HG02763 (cell line): ENCODE results near the gene RSPH6A.

ENCODE experiments used
- ATAC-seq: cut with Tn5 transposase; IDR thresholded peaks from one replicate; pipeline ENCODE4 v1.9.1; 2021; ENCODE audit warnings: mild to moderate bottlenecking, moderate library complexity; ENCODE audit not compliant: unreplicated experiment

Gene RSPH6A

GRCh38 chr19:45825917-45826893, 11.1 kb upstream of the RSPH6A start:
- no peak for ATAC-seq

DNA sequence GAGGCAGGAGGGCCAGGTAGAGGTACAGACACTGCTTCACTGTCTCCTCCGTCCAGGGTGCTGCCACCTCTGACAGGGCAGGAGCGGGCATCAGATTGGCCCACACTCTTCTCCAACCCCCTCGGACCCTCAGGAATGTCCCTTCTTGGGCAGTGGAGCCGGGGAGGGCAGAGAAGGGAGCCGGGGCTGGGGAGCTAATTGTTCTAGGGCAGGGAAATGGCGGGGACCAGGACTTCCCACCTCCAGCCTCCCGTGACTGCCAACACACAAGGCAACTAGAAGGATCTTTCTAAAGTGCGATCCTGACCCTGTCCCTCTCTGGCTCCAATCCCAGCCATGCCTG, 10.1 kb upstream of the RSPH6A start:
- no peak for ATAC-seq

DNA sequence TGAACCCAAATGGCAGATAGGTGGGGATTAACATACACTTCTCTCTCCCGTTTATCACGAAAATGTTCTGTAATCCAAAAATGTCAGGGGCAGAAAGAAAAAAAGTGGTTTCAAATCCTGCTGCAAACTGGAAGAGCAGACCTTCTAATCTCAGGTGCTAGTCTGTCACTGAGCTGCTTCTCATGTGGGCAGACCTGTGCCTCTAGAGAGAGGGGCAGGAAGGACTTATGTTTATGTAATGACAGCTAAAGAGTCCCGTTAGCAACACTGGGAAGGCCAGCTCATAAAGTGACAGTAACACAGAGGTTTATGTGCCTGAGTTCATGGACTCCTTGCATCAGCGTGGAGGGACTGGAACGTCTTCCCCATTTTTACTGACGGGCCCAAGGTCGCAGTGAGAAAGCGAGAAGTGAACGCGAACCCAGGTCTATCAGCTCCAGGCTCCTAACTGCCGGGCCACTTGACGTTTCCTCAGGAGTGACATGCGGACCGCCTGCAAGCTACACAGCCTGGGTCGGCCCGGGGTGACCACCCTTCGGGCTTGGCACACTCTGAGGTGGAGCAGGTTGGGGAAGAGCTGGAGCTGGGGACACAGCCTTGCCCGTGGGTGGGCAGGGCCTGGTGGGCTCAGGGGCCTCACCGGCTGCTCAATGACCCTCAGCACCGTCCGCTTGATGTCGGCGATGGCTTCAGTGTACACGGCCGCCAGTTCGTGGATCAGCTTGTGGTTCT, 9.6 kb upstream of the RSPH6A start:
- ATAC-seq = no peak

DNA sequence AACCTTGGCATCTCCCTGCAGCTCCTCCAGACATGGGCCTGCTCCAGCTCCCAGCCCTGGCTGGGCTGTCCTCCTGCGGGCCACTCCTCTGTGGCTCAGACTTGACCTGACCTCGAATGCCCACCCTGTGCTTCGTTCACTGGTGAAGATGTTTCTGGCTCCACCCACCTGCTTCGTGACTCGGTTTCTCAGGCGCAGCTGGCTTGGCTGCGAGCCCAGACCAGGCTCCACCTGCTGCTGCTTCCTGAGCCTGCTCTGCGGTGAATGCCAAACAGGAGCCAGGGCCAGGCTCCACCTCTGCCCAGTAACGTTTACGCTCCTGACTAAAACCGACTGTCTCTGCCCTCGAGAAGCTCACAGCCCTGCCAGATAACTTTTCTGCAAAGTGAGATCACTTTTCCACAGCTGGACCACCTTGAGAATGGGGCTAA, 8.9 kb upstream of the RSPH6A start:
- ATAC-seq = no peak

DNA sequence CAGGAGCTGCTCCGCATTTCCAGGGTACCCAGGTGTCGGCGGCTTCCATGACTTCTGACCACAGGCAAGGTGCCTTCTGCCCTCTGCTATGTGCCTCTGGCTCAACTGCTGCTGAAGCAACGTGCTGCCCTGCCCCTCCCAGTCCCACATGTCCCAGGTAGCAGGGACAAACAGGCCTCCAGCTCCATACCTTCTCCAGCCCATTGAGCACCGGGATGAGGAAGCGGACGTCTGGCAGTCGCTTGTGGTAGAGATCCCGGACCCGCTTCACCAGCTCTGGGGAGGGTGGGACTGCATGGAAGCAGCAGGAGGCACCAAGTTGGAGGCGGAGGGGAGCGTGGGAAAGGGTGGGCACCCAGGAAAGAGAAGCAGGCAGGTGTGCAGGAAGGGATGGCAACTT, 8.1 kb upstream of the RSPH6A start:
- ATAC-seq = no peak

GRCh38 chr19:45822716-45823115, 7.6 kb upstream of the RSPH6A start:
- ATAC-seq = no peak

DNA sequence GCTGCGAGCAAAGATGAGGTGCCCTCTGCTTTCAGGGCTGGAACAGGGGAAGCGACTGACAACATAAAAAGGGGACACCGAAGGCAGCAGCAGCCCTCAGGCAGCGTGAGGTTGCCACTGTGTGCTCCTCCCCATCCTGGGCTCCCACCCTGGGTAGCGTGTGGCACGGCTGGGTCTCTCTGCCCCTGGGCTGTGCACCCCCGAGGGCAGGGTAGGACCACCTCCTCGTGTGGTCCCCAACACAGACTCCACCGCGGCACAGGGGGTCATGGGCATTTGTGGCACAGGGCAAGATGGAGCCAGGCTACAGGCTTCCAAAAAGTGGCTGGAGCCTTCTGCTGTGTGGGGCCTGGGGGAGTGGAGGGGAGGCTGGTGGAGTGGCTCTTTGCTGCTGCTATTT, 6.5 kb upstream of the RSPH6A start:
- ATAC-seq = no peak

DNA sequence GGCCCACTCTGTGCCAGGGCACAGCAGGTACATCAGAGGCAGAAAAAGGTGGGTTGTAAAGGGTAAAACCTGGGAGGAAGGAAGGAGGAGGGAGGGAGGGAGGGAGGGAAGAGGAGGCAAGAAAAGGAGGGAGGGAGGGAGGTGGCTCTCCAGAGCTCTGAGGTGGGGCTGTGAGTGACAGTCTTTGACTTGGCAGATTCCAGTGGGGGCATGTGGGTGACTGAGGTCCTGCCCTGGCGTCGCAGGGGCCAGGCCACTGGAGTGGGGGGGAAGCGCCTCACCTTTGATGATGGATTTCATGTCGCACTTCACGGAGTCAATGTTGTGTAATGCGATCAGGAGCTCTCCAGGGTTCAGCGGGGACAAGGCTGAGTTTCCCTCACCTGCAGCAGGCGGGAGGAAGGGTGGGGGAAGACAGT, 6.0 kb upstream of the RSPH6A start:
- ATAC-seq = no peak

DNA sequence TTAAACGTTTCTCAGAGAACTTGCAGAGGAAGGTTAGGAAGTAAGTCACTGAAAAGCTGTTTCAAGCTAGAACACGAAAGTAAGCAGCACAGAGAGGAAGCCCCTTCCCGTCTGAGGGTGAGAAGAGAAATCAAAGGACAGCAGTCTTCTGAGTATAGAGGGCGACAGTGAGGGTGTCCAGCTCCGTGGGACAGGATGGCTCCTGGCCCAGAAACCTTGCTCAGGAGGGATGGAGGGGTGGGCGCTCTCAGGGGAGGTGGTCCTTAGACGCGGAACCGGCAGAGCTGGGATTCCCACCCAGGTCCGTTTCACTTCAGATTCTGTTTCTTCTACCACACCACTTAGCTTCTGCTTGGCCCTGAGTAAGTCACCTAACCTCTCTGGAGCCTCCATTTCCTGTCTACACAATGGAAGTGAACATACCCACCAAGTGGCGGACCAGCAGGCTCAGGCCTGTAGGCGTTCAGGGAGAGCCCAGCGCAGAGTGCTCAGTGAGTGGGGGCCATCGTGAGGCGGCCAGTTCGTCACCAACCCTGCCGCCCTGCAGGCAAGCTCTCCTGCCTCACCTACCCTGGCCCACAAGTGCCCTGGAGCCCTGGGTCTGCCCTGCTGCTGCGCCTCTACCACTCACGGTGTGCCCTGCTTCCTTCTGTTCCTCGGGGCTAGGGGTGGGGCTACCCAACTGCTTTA, 5.5 kb upstream of the RSPH6A start:
- ATAC-seq = no peak

GRCh38 chr19:45819769-45820168, 4.7 kb upstream of the RSPH6A start:
- no peak for ATAC-seq

GRCh38 chr19:45817725-45818301, 2.7 kb upstream of the RSPH6A start:
- ATAC-seq = no peak

- ATAC-seq = no peak
Observed at GRCh38 chr19:45817010-45817724, 2.1 kb upstream of the RSPH6A start.

DNA sequence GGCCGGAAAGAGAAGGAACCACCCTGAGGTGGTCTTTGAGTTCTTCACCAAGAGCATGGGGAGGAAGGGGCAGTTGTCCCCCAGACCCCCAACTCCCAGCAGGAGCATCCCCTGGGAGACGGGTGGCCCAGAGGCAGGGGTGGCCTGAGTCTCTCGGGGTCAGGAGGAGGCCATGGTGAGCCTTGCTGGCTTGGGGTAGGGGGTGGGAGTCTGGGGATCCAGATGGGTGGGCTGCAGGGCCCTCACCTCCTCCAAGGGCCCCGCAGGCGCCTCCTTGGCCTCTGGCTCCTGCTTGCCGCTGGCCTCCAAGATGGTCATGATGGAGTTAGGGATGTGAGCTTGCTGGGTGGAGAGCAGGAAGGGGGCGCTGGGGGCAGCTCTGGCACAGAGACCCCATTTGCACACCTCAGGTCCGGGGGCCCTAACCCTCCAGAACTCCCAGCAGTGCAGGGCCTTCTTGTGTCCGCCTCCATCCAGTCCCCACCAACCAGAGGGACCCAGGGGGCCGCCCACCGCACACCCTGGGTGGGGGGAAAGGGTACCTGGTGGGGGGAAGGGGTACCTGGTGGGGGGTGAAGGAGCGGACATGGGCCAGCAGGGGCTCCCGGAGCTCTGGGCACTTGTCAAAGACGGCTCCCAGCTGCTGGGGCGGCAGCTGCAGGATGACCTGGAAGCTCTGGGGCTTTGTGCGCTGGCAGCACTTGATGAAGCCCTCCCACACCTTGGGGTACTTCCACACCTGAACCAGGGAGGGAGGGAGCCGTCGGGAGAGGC, 1.3 kb upstream of the RSPH6A start:
- ATAC-seq = no peak

DNA sequence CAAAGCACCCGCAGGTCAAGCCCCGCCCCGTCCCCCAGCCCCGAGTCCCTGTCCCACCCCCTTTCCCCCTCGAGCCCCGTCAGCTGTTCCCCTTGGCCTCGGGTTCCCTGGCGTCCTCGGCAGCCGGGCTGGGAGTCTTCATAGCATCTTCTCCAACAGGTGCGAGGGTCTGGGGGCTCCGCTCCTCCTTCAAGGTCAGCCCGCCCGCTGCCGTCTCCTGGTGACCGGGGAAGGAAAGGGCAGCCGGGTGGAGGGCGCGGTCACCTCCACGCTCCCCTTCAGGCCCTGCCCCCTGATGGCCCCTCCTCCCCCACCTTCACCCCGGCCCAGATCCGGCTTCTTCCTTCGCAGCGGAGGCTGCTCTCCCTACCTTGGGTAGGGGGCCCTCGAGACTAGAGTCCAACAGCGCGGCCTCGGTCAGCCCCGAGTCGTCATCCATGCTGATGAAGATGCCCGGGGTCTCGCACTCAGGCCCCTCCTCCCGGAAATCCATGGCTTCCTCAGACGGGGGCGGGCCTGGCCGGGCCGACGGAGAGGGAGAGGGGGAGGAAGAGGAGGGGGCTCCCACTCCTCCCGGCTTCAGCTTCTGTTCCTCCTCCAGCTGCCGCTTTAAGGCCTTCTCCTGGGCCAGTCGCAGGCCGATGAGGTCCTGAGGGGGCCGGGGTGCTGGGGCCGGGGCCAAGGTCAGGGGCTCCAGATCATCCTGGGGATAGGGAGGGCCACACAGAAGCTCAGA, 541 bp upstream of the RSPH6A start:
- ATAC-seq = no peak

DNA sequence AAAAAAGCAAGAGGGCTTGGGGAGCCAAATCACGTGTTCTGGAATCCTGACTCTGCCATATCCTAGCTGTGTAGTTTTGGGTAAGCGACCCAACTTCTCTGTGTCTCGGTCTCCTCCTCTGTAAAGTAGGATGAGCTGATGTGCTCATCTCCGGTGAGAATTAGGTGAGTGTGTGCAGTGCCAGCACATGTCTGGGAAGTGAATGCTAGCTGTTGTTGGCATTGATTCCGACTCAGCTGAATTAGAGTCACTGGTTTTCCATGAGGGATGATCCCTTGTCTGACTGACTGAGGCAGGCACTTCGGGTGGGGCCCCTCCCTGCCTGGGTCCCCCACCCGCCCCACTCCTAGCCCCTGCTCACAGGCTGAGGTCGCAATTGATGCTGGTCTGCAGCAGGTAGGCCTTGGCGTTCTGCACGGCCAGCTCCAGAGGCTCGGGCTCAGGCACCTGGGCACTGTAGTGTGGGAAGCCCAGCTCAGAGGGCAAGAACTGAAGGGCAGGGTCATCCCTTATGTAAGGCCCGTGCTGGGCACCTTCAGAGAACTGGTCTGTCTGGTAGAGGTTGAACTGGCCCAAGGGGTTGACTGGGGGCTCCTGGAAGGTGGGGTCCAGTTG, 835 bp downstream of the RSPH6A start:
- ATAC-seq = no peak

DNA sequence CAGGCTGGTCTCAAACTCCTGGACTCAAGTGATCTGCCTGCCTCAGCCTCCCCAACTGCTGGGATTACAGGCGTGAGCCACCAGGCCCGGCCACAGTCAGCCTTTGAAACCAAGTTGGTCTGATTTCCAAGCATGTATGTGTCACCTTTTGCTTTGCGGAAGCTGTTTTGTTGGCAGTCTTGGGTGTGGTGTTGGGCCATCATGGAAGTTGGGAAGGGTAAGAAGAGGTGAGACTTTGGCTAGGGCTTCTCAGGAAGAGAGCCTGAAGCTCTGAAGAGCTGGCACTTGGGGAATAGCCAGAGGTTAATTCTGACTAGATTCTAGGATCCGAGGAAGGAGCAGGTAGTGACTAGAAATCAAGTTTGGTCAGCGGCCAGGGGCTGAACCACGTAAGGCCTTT, 2.8 kb downstream of the RSPH6A start:
- no peak for ATAC-seq

- ATAC-seq = no peak
Observed at GRCh38 chr19:45809643-45810159, 5.4 kb downstream of the RSPH6A start.

DNA sequence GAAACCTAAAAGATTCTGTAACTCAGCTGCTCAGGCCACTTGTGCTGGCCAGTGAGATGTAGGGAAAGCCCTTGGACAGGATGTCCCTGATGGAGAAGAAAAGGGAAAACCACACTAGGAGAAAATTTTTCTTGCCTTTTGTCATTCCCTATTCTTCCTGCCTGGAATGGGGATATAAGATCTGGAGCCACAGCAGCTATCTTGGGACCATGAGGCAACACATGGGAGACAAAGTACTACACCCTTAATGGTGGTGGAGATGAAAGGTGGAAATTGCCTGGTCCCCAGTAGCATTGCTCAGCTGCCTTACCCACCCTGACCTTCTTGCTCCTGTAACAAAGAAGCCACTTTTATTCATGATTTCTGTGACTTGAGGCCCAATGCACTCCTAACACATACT, 9.4 kb downstream of the RSPH6A start:
- no peak for ATAC-seq

DNA sequence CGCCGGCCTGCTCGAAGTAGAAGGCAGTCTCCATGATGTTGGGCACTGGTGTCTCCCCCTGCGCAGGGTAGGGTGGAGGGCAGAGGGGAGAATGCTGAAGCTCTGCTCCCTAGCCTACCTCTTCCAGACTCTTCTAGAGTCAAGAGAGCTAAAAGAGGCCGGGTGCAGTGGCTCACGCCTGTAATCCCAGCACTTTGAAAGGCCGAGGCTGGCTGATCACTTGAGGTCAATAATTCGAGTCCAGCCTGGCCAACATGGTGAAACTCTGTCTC, 10.2 kb downstream of the RSPH6A start:
- ATAC-seq = no peak
